K562 (cell line): ENCODE measurements around the gene SLC2A13. TPM values are rescaled to one million over a fixed set of nuclear protein-coding genes. Genes with fewer than 3 reads are reported as not detected.

Experiments used
- ATAC-seq: fragments of 200-7000 bp; cut with Tn5 transposase; 3 replicates; pipeline ENCODE4 v1.9.1; 2020; ENCODE audit warnings: moderate library complexity
- BruUV-seq: library from RNA; stranded (reverse); fragments of 400-500 nt; replicated peaks from 2 replicates; lab custom pipeline; 2021; lab: Mats Ljungman, UMichigan
- CTCF ChIA-PET: fragments of 300-600 bp; formaldehyde crosslinking; extraction: SDS; loops from one replicate; lab custom pipeline; 2021; ENCODE audit warnings: low intra/inter-chr PET ratio; lab: Yijun Ruan, JAX
- POLR2A ChIA-PET: fragments of 300-600, 350-650 bp; sonication (Branson Sonifier 250); formaldehyde crosslinking; extraction: SDS; loops from one replicate; lab custom pipeline; 2021; ENCODE audit warnings: antibody characterized with exemption, inconsistent platforms; lab: Yijun Ruan, JAX
- DNase-seq, 4 experiments: peaks; one replicate each; pipeline versions ENCODE4 v3.0.0 to v3.0.0-alpha.2; 2011 to 2018; ENCODE audit warnings: low spot score in 3 of 4, mixed read lengths in 3 of 4; ENCODE audit errors: extremely low read depth in 1 of 4
- FAIRE-seq: peaks from 2 replicates; lab custom pipeline; 2011; peaks lifted over from hg19 to GRCh38; lab: Jason Lieb, UNC
- H2AFZ ChIP-seq: 2 replicates; pipeline ENCODE4 v1.6.0; 2011; ENCODE audit warnings: low read depth, low read length, control low read depth, inconsistent platforms
- H3K27ac ChIP-seq: fragments of 200-600 bp; 3 replicates; pipeline ENCODE4 v1.8.0; 2011; ENCODE audit warnings: low read depth, mild to moderate bottlenecking, control low read depth, inconsistent platforms, low read length, moderate library complexity, mixed read lengths; ENCODE audit errors: extremely low read depth
- H3K27me3 ChIP-seq, 2 experiments: fragments of 300-600 bp in 1 of 2; 2 replicates in 1 of 2; 3 replicates in 1 of 2; pipeline versions ENCODE4 v1.6.0 to v1.8.0; 2011; ENCODE audit warnings: inconsistent platforms in 2 of 2, low read length in 2 of 2, mild to moderate bottlenecking in 1 of 2, mixed read lengths in 1 of 2, moderate library complexity in 1 of 2; ENCODE audit not compliant: control insufficient read depth in 2 of 2, insufficient read depth in 2 of 2
- H3K36me3 ChIP-seq: fragments of 300-600 bp; 3 replicates; pipeline ENCODE4 v1.8.0; 2011; ENCODE audit warnings: mild to moderate bottlenecking, low read length, inconsistent platforms; ENCODE audit not compliant: control insufficient read depth, insufficient read depth
- H3K4me1 ChIP-seq, 2 experiments: fragments of 200-600 bp in 1 of 2; replicated peaks in 1 of 2; 2 replicates in 1 of 2; 3 replicates in 1 of 2; pipeline versions ENCODE4 v1.5.1 to v1.8.0; 2011; ENCODE audit warnings: inconsistent platforms in 2 of 2, low read length in 2 of 2, mild to moderate bottlenecking in 1 of 2, mixed read lengths in 1 of 2, moderate library complexity in 1 of 2; ENCODE audit not compliant: control insufficient read depth in 2 of 2, insufficient read depth in 2 of 2
- H3K4me2 ChIP-seq: 2 replicates; pipeline ENCODE4 v1.6.1; 2011; ENCODE audit warnings: low read length, control low read depth, inconsistent platforms, mixed read lengths; ENCODE audit not compliant: insufficient read depth
- H3K4me3 ChIP-seq: fragments of 200-600 bp; sonication (generic), shearing (Covaris generic); 2 replicates; pipeline ENCODE4 v1.5.1; 2016; ENCODE audit warnings: control low read depth, inconsistent platforms
- H3K79me2 ChIP-seq: fragments of 200-600 bp; 3 replicates; pipeline ENCODE4 v1.8.0; 2011; ENCODE audit warnings: low read length, inconsistent platforms; ENCODE audit not compliant: control insufficient read depth, insufficient read depth
- H3K9ac ChIP-seq, 2 experiments: 2 replicates each; pipeline versions ENCODE4 v1.6.0 to v1.6.1; 2011; ENCODE audit warnings: low read depth in 2 of 2, low read length in 2 of 2, control low read depth in 1 of 2, inconsistent platforms in 1 of 2, mild to moderate bottlenecking in 1 of 2, mixed read lengths in 1 of 2; ENCODE audit not compliant: insufficient read depth in 1 of 2
- H3K9me1 ChIP-seq: one replicate; pipeline ENCODE4 v1.6.0; 2011; ENCODE audit warnings: inconsistent platforms, mild to moderate bottlenecking, low read length, moderate library complexity; ENCODE audit not compliant: control insufficient read depth, insufficient read depth
- H3K9me3 ChIP-seq: replicated peaks from 2 replicates; pipeline ENCODE4 v1.5.1; 2011; ENCODE audit warnings: low read depth, low read length, inconsistent platforms; ENCODE audit not compliant: control insufficient read depth, insufficient read depth
- H4K20me1 ChIP-seq: replicated peaks from 2 replicates; pipeline ENCODE4 v1.6.1; 2011; ENCODE audit warnings: low read length, inconsistent platforms, mixed read lengths; ENCODE audit not compliant: control insufficient read depth, insufficient read depth
- BDP1 ChIP-seq: IDR thresholded peaks from 3 replicates; pipeline ENCODE4 v1.6.1; 2011; ENCODE audit not compliant: insufficient read length, insufficient read depth
- CC2D1A ChIP-seq: fragments of 450-650 bp; IDR thresholded peaks from 2 replicates; pipeline ENCODE4 v1.6.1; 2017; ENCODE audit warnings: mild to moderate bottlenecking
- CXXC5 ChIP-seq: fragments of 250-450 bp; sonication (Bioruptor Pico); IDR thresholded peaks from 2 replicates; pipeline ENCODE4 v1.8.0; 2022; ENCODE audit warnings: inconsistent platforms, mild to moderate bottlenecking, moderate library complexity
- ESRRA ChIP-seq: fragments of 450-650 bp; IDR thresholded peaks from 2 replicates; pipeline ENCODE4 v1.6.1; 2014; ENCODE audit warnings: low read depth, mild to moderate bottlenecking, moderate library complexity, borderline replicate concordance
- NONO ChIP-seq, 2 experiments: fragments of 200-400 bp in 1 of 2; fragments of 450-650 bp in 1 of 2; formaldehyde crosslinking in 1 of 2; IDR thresholded peaks; 2 replicates each; pipeline ENCODE4 v1.6.1; 2017; ENCODE audit warnings: low read depth in 2 of 2, mild to moderate bottlenecking in 2 of 2, moderate library complexity in 2 of 2, low read length in 1 of 2
- SIN3A ChIP-seq, 2 experiments: fragments of 150-350 bp in 1 of 2; IDR thresholded peaks; 2 replicates each; pipeline ENCODE4 v1.6.1; 2011 to 2016; ENCODE audit warnings: borderline replicate concordance in 2 of 2, low read depth in 2 of 2, low read length in 2 of 2, mild to moderate bottlenecking in 2 of 2, moderate library complexity in 2 of 2; ENCODE audit not compliant: control insufficient read depth in 1 of 2
- TEAD4 ChIP-seq, 2 experiments: sonication (generic) in 1 of 2; formaldehyde crosslinking in 1 of 2; IDR thresholded peaks; 2 replicates each; pipeline versions ENCODE4 v1.6.1 to v1.8.0; 2012 to 2022; ENCODE audit warnings: borderline replicate concordance in 1 of 2, inconsistent platforms in 1 of 2, low read length in 1 of 2, mild to moderate bottlenecking in 1 of 2, missing genetic modification reagents in 1 of 2
- THRAP3 ChIP-seq: fragments of 450-650 bp; IDR thresholded peaks from 2 replicates; pipeline ENCODE4 v1.6.1; 2016; ENCODE audit warnings: mild to moderate bottlenecking, inconsistent platforms, borderline replicate concordance
- ZNF232 ChIP-seq: sonication (generic); formaldehyde crosslinking; IDR thresholded peaks from 2 replicates; pipeline ENCODE4 v1.8.0; 2022; ENCODE audit warnings: mild to moderate bottlenecking, missing genetic modification reagents
- ZNF280B ChIP-seq: fragments of 250-450 bp; sonication (Bioruptor Pico); IDR thresholded peaks from 2 replicates; pipeline ENCODE4 v1.5.1; 2021; ENCODE audit warnings: mild to moderate bottlenecking
- ZNF507 ChIP-seq: conservative IDR thresholded peaks from 2 replicates; pipeline ENCODE4 v1.6.1; 2017; ENCODE audit warnings: missing genetic modification characterization, missing compliant biosample characterization
- ZNF584 ChIP-seq: fragments of 200-800 bp; sonication (Bioruptor generic); IDR thresholded peaks from 2 replicates; pipeline ENCODE4 v1.6.1; 2016; ENCODE audit warnings: low read depth, mild to moderate bottlenecking, missing genetic modification characterization, missing compliant biosample characterization
- ZNF655 ChIP-seq: fragments of 250-450 bp; sonication (Bioruptor Pico); IDR thresholded peaks from 2 replicates; pipeline ENCODE4 v1.5.0; 2021
- WGBS: fragments of 100-300 bp; shearing (Covaris generic); methylation state at CpG from one replicate; pipeline ENCODE4 v1.1.6; 2016; ENCODE audit warnings: low coverage, mixed read lengths; ENCODE audit not compliant: insufficient coverage; ENCODE audit errors: missing lambda C conversion rate; 5-methylcytosine and 5-hydroxymethylcytosine counted together
- in situ Hi-C: fragments of 300-500 bp; cut with MboI; formaldehyde crosslinking; loops from 4 replicates; pipeline ENCODE4 v1.15.0; 2018; ENCODE audit warnings: inconsistent platforms, mixed read lengths
- intact Hi-C: fragments of 100-400 bp; cut with micrococcal nuclease; formaldehyde crosslinking; loops from 2 replicates; pipeline ENCODE4 v1.14.2; 2022
- polyA plus RNA-seq, 8 experiments: library from polyadenylated mRNA; depleted of rRNA in 4 of 8; stranded (reverse) in 5 of 8; unstranded in 3 of 8; fragments of >200 nt; fragmentation: Nextera tagmentation in 2 of 8; fragmentation: Illumina TruSeq in 1 of 8; extraction: Ambion mirVana in 2 of 8; extraction: Trizol in 1 of 8; gene quantifications; 2 replicates each; pipeline versions ENCODE4 v1.2.1 to v1.2.3, GENCODE V29; 2011 to 2014; ENCODE audit warnings: inconsistent platforms in 1 of 8, missing spikeins in 1 of 8
- total RNA-seq, 7 experiments: library from RNA; depleted of rRNA in 6 of 7; stranded (reverse); fragments of >200 nt in 6 of 7; fragmentation: Illumina TruSeq in 2 of 7; extraction: Trizol in 2 of 7; gene quantifications; 2 replicates each; pipeline versions ENCODE4 v1.2.1 to v1.2.3, GENCODE V29; 2011 to 2021; ENCODE audit warnings: low replicate concordance in 1 of 7

Gene SLC2A13
- total and polyA plus RNA-seq, 9 of the 15 experiments (the other 6 are each of a cell fraction or from before 2014, with no cell fraction given) = 1.7 to 12.4 (median 9.0) TPM

GRCh38 chr12:39866135-39866534, 239.7 kb downstream of the SLC2A13 start:
- WGBS = 65% methylated on average over 6 of the region's 6 CpGs
- DNase-seq (peak in 3 of 4 experiments; percentile 9 to 11 (median 11)), FAIRE-seq (no peak), ATAC-seq (peak; percentile 63)
- no peaks in the 10 kb centered on the region for H3K4me1 ChIP-seq
- intact Hi-C loops (no loop called here), in situ Hi-C loops (no loop called here)
- H3K79me2 ChIP-seq = no peaks in the 10 kb centered on the region
- CTCF ChIA-PET = no interaction called here
- no peak for TF ChIP-seq SIN3A (IDR thresholded peaks at IDR 0.05; ENCODE audit: borderline replicate concordance in 2 of 2, control insufficient read depth in 1 of 2, low read depth in 2 of 2, low read length in 2 of 2)
- no peak for TF ChIP-seq ZNF507
- TF ChIP-seq ESRRA = peak; percentile 89
- TF ChIP-seq CC2D1A = no peak
- no peak for TF ChIP-seq THRAP3
- no peak for TF ChIP-seq ZNF232 (CRISPR knock-in tag)
- BruUV-seq = no TSS peak
- H3K27ac ChIP-seq = peak overlapping the region; percentile 61
- peak overlapping the region; percentile 64; the same call in 1 of the 2 replicates for H2AFZ ChIP-seq
- H3K9me1 ChIP-seq = no peaks in the 10 kb centered on the region
- no peaks in the 10 kb centered on the region for H3K9me3 ChIP-seq
- H3K9ac ChIP-seq = peak overlapping the region in 1 of 2 experiments; percentile 49; a peak in 2 of 4 replicates
- no peaks in the 10 kb centered on the region for H3K36me3 ChIP-seq
- no peaks in the 10 kb centered on the region for H4K20me1 ChIP-seq
- POLR2A ChIA-PET = no interaction called here
- H3K4me3 ChIP-seq = no peak overlapping the region
- no peaks in the 10 kb centered on the region for H3K27me3 ChIP-seq
- peak overlapping the region; percentile 30; the same call in 1 of the 2 replicates for H3K4me2 ChIP-seq

- no peak for DNase-seq
- Histone ChIP-seq H3K36me3 (0 out of 3 replicates have a peak, but pooled peaks cover 3% of the 10 kb centered on the region), H3K27ac (no peak overlapping the region), H3K4me2 (no peak overlapping the region), H3K9ac (no peak overlapping the region), H3K27me3 (no peaks in the 10 kb centered on the region), H3K79me2 (no peaks in the 10 kb centered on the region), H3K9me1 (no peaks in the 10 kb centered on the region), H3K4me1 (no peaks in the 10 kb centered on the region), H3K4me3 (no peak overlapping the region), H4K20me1 (no peaks in the 10 kb centered on the region), H3K9me3 (no peaks in the 10 kb centered on the region), H2AFZ (no peak overlapping the region)
- ATAC-seq = no peak
- intact Hi-C loops = no loop called here
- ChIA-PET CTCF (no interaction called here), POLR2A (interaction anchor here (1.2 kb wide), 1 partner anchor 11 kb away, joined by 3 read pairs; no protein-coding TSS in a partner anchor)
- 41% methylated on average over 2 of the region's 2 CpGs for WGBS
- BruUV-seq = no TSS peak
- in situ Hi-C loops = no loop called here
- no peak for FAIRE-seq
- TF ChIP-seq ZNF655 (CRISPR knock-in tag) (no peak), ZNF584 (CRISPR knock-in tag) (no peak), NONO (IDR thresholded peaks at IDR 0.05; ENCODE audit: low read depth in 2 of 2, low read length in 1 of 2) (no peak), BDP1 (no peak), ZNF232 (CRISPR knock-in tag) (no peak), CXXC5 (no peak), ZNF280B (no peak), TEAD4 (IDR thresholded peaks at IDR 0.05; ENCODE audit: low read length) (no peak), TEAD4 (CRISPR knock-in tag; IDR thresholded peaks at IDR 0.05; ENCODE audit: borderline replicate concordance) (no peak), ESRRA (no peak)
Measured at GRCh38 chr12:39860695-39861094, 245.2 kb downstream of the SLC2A13 start.
